IPS-18c (cell line): ENCODE measurements around the gene TNS4.
"Not testable (repeated sequence)": the region's sequence is repeated elsewhere in the genome, so short reads cannot be mapped to it uniquely, and the experiment has no call there.

Source experiments
- H3K4me3 ChIP-seq: 2 replicates; pipeline ENCODE4 v1.7.0; 2013; ENCODE audit warnings: low read depth, mild to moderate bottlenecking, low read length, moderate library complexity; ENCODE audit not compliant: insufficient read depth
- H3K9me3 ChIP-seq: one replicate; pipeline ENCODE4 v1.6.1; 2013; ENCODE audit warnings: mild to moderate bottlenecking, low read length, moderate library complexity; ENCODE audit not compliant: control insufficient read depth, insufficient read depth

Gene TNS4, protein sequence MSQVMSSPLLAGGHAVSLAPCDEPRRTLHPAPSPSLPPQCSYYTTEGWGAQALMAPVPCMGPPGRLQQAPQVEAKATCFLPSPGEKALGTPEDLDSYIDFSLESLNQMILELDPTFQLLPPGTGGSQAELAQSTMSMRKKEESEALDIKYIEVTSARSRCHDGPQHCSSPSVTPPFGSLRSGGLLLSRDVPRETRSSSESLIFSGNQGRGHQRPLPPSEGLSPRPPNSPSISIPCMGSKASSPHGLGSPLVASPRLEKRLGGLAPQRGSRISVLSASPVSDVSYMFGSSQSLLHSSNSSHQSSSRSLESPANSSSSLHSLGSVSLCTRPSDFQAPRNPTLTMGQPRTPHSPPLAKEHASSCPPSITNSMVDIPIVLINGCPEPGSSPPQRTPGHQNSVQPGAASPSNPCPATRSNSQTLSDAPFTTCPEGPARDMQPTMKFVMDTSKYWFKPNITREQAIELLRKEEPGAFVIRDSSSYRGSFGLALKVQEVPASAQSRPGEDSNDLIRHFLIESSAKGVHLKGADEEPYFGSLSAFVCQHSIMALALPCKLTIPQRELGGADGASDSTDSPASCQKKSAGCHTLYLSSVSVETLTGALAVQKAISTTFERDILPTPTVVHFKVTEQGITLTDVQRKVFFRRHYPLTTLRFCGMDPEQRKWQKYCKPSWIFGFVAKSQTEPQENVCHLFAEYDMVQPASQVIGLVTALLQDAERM

GRCh38 chr17:40501499-40501911 is at the start of gene TNS4:
TNS4 (minus strand) TSS chr17:40501623; CDS start chr17:40496425, 5,198 bp downstream.
- no peaks in the 10 kb centered on the region for H3K9me3 ChIP-seq
- no peak within 1 kb of the TSS for H3K4me3 ChIP-seq

GRCh38 chr17:40550608-40551007 is 49.2 kb upstream of the TNS4 start:
- no peak overlapping the region for H3K4me3 ChIP-seq
- no peaks in the 10 kb centered on the region for H3K9me3 ChIP-seq

- Histone ChIP-seq H3K4me3 (no peak overlapping the region), H3K9me3 (no peaks in the 10 kb centered on the region)
Measured at GRCh38 chr17:40548982-40549685, 47.7 kb upstream of the TNS4 start.

- no peaks in the 10 kb centered on the region for H3K9me3 ChIP-seq
- no peak overlapping the region for H3K4me3 ChIP-seq
Measured at GRCh38 chr17:40548491-40548981, 47.1 kb upstream of the TNS4 start.

GRCh38 chr17:40547785-40548478 is 46.5 kb upstream of the TNS4 start:
- H3K9me3 ChIP-seq, result no peaks in the 10 kb centered on the region
- no peak overlapping the region for H3K4me3 ChIP-seq

DNA sequence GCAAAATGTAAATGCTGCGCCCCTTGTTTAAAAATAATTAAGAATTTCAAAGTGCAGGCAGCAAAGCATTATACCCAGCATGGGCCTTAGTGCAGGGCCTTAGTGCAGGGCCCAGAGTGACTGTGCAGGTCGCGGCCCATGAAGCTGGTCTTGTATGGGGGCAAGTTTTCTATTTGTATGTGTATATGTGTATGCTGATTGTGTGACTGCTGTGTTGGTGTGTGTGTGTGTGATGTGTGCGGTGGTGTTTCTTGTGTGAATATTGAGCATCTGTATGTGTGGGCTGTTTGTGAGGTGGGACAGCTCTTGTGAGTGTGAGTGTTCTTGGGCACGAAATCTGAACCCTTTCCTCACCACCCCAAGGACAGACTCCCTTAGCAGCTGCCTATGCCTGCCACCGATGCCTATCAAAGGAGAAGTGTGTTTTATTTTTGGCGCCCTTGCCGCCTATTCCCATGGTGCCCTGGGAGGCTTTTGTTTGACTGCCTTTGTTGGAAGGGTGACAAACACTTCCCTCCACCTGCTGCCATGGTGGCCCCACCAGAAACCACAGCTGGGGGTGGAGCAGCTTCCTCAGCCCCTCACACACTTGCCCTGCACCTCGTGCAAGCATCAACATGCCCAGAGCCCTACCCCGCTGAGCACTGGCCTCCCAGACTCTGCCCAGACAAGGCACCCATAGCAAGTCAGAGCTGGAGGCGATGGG is 45.8 kb upstream of the TNS4 start:
- H3K9me3 ChIP-seq, result no peaks in the 10 kb centered on the region
- no peak overlapping the region for H3K4me3 ChIP-seq

GRCh38 chr17:40546497-40546896 is 45.1 kb upstream of the TNS4 start:
- H3K4me3 ChIP-seq, H3K9me3 ChIP-seq: not testable (repeated sequence)

GRCh38 chr17:40545660-40546059 is 44.2 kb upstream of the TNS4 start:
- Histone ChIP-seq H3K9me3 (peaks cover 2% of the 10 kb centered on the region), H3K4me3 (no peak overlapping the region)

DNA sequence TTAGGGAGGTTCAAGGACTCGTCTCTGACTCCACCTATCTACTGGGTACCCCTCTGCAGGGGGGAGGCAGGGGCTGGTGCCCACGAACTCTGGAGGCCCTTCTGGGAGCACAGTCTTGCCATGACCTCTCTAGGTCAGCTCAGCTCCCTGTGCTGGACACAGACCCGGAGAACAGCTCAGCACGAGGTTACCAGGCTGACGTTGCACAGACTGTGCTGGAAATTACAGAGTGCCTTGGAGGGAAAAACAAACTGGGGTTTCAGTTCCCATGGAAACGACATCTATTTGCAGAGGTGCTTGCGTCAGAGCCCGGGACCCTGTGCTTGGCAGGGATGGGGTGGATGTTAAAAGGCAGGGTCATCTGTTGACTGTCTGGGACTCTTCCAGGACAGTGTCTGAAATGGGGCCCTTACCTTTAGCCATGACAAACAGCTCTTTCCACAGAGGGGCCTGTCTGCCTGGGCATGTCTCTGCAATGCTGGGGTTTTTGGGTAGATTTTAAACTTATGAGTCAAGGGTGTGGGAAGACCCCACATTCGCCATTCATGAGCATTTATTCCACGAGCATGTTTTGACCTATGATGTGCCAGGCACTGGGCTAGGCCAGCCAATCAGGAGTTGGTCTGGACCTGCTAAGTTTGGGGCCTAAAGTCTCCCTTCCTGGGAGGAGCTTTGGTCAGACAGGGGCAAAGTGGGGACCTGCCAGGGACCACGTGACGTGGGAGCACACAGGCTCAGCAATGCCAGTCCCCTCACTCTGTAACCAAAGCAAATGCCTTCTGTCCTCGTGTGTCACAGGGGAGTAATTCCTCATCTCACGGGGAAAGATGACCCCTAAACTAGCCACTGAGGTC is 41.4 kb upstream of the TNS4 start:
- H3K9me3 ChIP-seq, result peaks cover 2% of the 10 kb centered on the region
- H3K4me3 ChIP-seq, result no peak overlapping the region

DNA sequence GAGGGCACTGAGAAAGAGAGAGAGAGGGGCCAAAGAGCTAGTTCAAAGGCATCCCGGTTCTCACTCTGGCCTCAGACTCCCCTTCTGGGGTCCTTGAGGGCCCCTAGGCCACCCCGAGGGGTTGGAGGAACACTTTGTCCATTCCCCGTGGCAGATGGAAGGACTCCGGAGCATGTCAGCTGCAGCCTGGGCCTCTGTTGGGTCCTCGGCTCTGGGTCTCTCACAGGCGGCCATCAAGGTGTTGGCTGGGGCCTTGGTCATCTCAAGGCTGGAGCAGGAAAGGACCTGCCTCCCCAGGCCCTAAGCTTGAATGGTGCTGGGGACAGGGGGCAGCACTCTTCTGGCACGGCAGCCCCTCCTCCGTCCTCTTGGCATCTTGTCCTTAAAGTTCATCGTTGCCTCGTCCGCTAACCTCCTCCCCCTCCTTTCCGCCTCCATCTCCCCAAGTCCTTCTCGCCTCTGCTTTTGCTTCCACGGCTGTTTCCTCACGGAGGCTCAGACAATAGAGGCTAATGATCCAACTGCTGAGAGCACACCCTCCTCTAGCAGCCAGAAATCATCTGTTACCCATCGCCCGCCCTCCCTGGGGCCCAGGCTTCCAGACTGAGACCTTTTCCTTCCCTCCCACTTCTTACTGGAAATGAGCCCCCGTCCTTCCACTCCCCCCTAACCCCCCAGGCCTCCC is 40.6 kb upstream of the TNS4 start:
- H3K9me3 ChIP-seq, result peaks cover 2% of the 10 kb centered on the region
- H3K4me3 ChIP-seq, result no peak overlapping the region

- H3K9me3 ChIP-seq, result peaks cover 2% of the 10 kb centered on the region
- H3K4me3 ChIP-seq, result no peak overlapping the region
Measured at GRCh38 chr17:40541060-40541872, 39.8 kb upstream of the TNS4 start.

- no peak overlapping the region for H3K4me3 ChIP-seq
- H3K9me3 ChIP-seq, result peaks cover 2% of the 10 kb centered on the region
Measured at GRCh38 chr17:40540448-40540847, 39.0 kb upstream of the TNS4 start.

- Histone ChIP-seq H3K9me3 (peaks cover 2% of the 10 kb centered on the region), H3K4me3 (no peak overlapping the region)
Measured at GRCh38 chr17:40539711-40540411, 38.4 kb upstream of the TNS4 start.
